GM19238 (cell line): Measurements from ENCODE around the gene CIROP.

Experiments used
- DNase-seq: peaks from one replicate; pipeline ENCODE4 v3.0.0; 2011; ENCODE audit warnings: low spot score; ENCODE audit not compliant: insufficient read length

CIROP gene

GRCh38 chr14:23104591-23105347 lies at the start of gene CIROP:
Gene CIROP, minus strand, starts transcription at chr14:23104989. Its CDS starts 69 bp downstream, at chr14:23104920.
- no peak for DNase-seq

GRCh38 chr14:23153851-23154796 lies 49.3 kb upstream of the CIROP start:
- DNase-seq: no peak

- DNase-seq: no peak
Observed at GRCh38 chr14:23151342-23151741, 46.6 kb upstream of the CIROP start.

- DNase-seq: no peak
Observed at GRCh38 chr14:23149745-23150144, 45.0 kb upstream of the CIROP start.

- no peak for DNase-seq
Observed at GRCh38 chr14:23148591-23149249, 43.9 kb upstream of the CIROP start.

GRCh38 chr14:23147676-23148075 lies 42.9 kb upstream of the CIROP start:
- no peak for DNase-seq

- DNase-seq: no peak
Observed at GRCh38 chr14:23146980-23147379, 42.2 kb upstream of the CIROP start.

GRCh38 chr14:23146351-23146910 lies 41.6 kb upstream of the CIROP start:
- no peak for DNase-seq

- no peak for DNase-seq
Observed at GRCh38 chr14:23145794-23146350, 41.1 kb upstream of the CIROP start.

GRCh38 chr14:23143911-23144310 lies 39.1 kb upstream of the CIROP start:
- no peak for DNase-seq

GRCh38 chr14:23142826-23143225 lies 38.0 kb upstream of the CIROP start:
- DNase-seq: no peak

GRCh38 chr14:23141706-23142444 lies 37.1 kb upstream of the CIROP start:
- no peak for DNase-seq

- no peak for DNase-seq
Observed at GRCh38 chr14:23140371-23140770, 35.6 kb upstream of the CIROP start.

- DNase-seq: no peak
Observed at GRCh38 chr14:23139874-23140273, 35.1 kb upstream of the CIROP start.

- no peak for DNase-seq
Observed at GRCh38 chr14:23137813-23138535, 33.2 kb upstream of the CIROP start.

GRCh38 chr14:23137192-23137812 lies 32.5 kb upstream of the CIROP start:
- no peak for DNase-seq

- DNase-seq: no peak
Observed at GRCh38 chr14:23136566-23137133, 31.9 kb upstream of the CIROP start.

GRCh38 chr14:23132970-23133369 lies 28.2 kb upstream of the CIROP start:
- DNase-seq: no peak

- DNase-seq: no peak
Observed at GRCh38 chr14:23131482-23131881, 26.7 kb upstream of the CIROP start.
